Keratinocyte (primary cell): Measurements from ENCODE around the gene GPC5. TPM values are rescaled to one million over a fixed set of nuclear protein-coding genes. Genes with fewer than 3 reads are reported as not detected.

ENCODE experiments used
- DNase-seq: peaks from one replicate; pipeline ENCODE4 v3.0.0-alpha.2; 2011; ENCODE audit warnings: low read depth, missing footprints, low spot score
- FAIRE-seq: peaks from 2 replicates; lab custom pipeline; 2011; peaks lifted over from hg19 to GRCh38; lab: Jason Lieb, UNC
- H2AFZ ChIP-seq: 2 replicates; pipeline ENCODE4 v1.6.0; 2012; ENCODE audit warnings: low read length, control low read depth, inconsistent platforms; ENCODE audit not compliant: control insufficient read depth
- H3K27ac ChIP-seq: 2 replicates; pipeline ENCODE4 v1.5.1; 2011; ENCODE audit warnings: low read length; ENCODE audit not compliant: control insufficient read depth, insufficient read depth
- H3K27me3 ChIP-seq: 3 replicates; pipeline ENCODE4 v1.6.0; 2011; ENCODE audit warnings: low read length; ENCODE audit not compliant: control insufficient read depth, insufficient read depth; ENCODE audit errors: extremely low read depth
- H3K36me3 ChIP-seq, 2 experiments: 2 replicates in 1 of 2; 3 replicates in 1 of 2; pipeline ENCODE4 v1.5.1; 2011; ENCODE audit warnings: low read length in 2 of 2, mild to moderate bottlenecking in 1 of 2; ENCODE audit not compliant: control insufficient read depth in 2 of 2, insufficient read depth in 2 of 2; ENCODE audit errors: extremely low read depth in 1 of 2
- H3K4me1 ChIP-seq: 3 replicates; pipeline ENCODE4 v1.5.1; 2011; ENCODE audit warnings: low read length; ENCODE audit not compliant: control insufficient read depth, insufficient read depth; ENCODE audit errors: extremely low read depth
- H3K4me2 ChIP-seq: 3 replicates; pipeline ENCODE4 v1.6.0; 2011; ENCODE audit warnings: low read depth, low read length; ENCODE audit not compliant: control insufficient read depth, insufficient read depth; ENCODE audit errors: extremely low read depth
- H3K4me3 ChIP-seq, 3 experiments: fragments of 200-600 bp in 1 of 3; sonication (generic) in 1 of 3; 2 replicates in 2 of 3; 3 replicates in 1 of 3; pipeline ENCODE4 v1.5.1; 2011 to 2016; ENCODE audit warnings: low read length in 3 of 3, mild to moderate bottlenecking in 3 of 3, control low read depth in 2 of 3, inconsistent platforms in 1 of 3, low read depth in 1 of 3, mixed read lengths in 1 of 3, mixed run types in 1 of 3, moderate library complexity in 1 of 3; ENCODE audit not compliant: control insufficient read depth in 2 of 3, insufficient read depth in 2 of 3; ENCODE audit errors: extremely low read depth in 1 of 3
- H3K79me2 ChIP-seq: 2 replicates; pipeline ENCODE4 v1.6.0; 2012; ENCODE audit warnings: low read length; ENCODE audit not compliant: control insufficient read depth, insufficient read depth
- H3K9ac ChIP-seq: 3 replicates; pipeline ENCODE4 v1.6.0; 2011; ENCODE audit warnings: low read length; ENCODE audit not compliant: control insufficient read depth, insufficient read depth; ENCODE audit errors: extremely low read depth
- H3K9me1 ChIP-seq: 3 replicates; pipeline ENCODE4 v1.6.0; 2011; ENCODE audit warnings: low read length; ENCODE audit not compliant: control insufficient read depth, insufficient read depth; ENCODE audit errors: extremely low read depth
- H3K9me3 ChIP-seq: 2 replicates; pipeline ENCODE4 v1.5.1; 2012; ENCODE audit warnings: low read depth, low read length; ENCODE audit not compliant: control insufficient read depth
- H4K20me1 ChIP-seq: 3 replicates; pipeline ENCODE4 v1.6.0; 2011; ENCODE audit warnings: low read length; ENCODE audit not compliant: control insufficient read depth, insufficient read depth; ENCODE audit errors: extremely low read depth
- EZH2 ChIP-seq: IDR thresholded peaks from one replicate; pipeline ENCODE4 v1.6.1; 2012; ENCODE audit warnings: inconsistent platforms, mild to moderate bottlenecking, low read length, moderate library complexity
- dilution Hi-C: fragments of 300-500 bp; cut with MboI; formaldehyde crosslinking; loops from one replicate; pipeline ENCODE4 v1.7.0; 2020; ENCODE audit warnings: low sequenced_read_pairs; ENCODE audit not compliant: extremely low pct_ligation_motif_present
- polyA plus RNA-seq, 5 experiments: library from polyadenylated mRNA; depleted of rRNA in 3 of 5; stranded (reverse) in 3 of 5; stranded (forward) in 1 of 5; unstranded in 1 of 5; fragments of >200 nt; gene quantifications; 1 replicate in 1 of 5; 2 replicates in 3 of 5; 3 replicates in 1 of 5; pipeline versions ENCODE4 v1.2.1 to v1.2.3, GENCODE V29; 2011 to 2012; ENCODE audit warnings: missing spikeins in 2 of 5, low read depth in 1 of 5, low replicate concordance in 1 of 5
- TF ChIP-seq, protein P1 (sequence below), 3 experiments: IDR thresholded peaks in 1 of 3; conservative IDR thresholded peaks in 1 of 3; optimal IDR thresholded peaks in 1 of 3; 2 replicates in 2 of 3; 3 replicates in 1 of 3; pipeline versions ENCODE3 to v1.5.1; 2011; ENCODE audit warnings: low read length in 3 of 3, mild to moderate bottlenecking in 3 of 3, moderate library complexity in 2 of 3, control low read depth in 1 of 3, inconsistent platforms in 1 of 3; ENCODE audit not compliant: insufficient read depth in 2 of 3; ENCODE audit errors: extremely low read depth in 1 of 3

GPC5 gene
- polyA plus RNA-seq, 1 donor (not counting 4 experiments of a cell fraction or from before 2014, with no cell fraction given) = 0.10 TPM

DNA sequence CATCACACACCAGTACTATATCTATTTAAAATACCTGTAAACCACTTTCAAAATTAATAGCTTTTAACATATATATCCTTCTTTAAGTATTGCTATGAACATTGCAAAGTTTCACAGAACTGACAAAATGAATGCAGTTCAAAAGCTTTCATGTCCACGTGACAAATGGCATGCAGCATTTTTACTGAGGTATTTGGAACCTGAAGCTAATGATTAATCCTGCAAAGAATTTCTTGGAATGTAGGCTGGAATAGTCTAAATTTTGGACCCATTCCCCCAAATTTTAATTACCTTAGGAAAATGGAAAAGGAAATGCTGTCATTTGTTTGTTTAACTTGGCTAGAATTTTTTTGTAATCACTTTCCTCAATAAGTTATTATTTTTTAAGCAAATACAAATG is 1404.4 kb downstream of the GPC5 start:
- H3K4me2 ChIP-seq = no peak overlapping the region
- FAIRE-seq (no peak), DNase-seq (no peak)

DNA sequence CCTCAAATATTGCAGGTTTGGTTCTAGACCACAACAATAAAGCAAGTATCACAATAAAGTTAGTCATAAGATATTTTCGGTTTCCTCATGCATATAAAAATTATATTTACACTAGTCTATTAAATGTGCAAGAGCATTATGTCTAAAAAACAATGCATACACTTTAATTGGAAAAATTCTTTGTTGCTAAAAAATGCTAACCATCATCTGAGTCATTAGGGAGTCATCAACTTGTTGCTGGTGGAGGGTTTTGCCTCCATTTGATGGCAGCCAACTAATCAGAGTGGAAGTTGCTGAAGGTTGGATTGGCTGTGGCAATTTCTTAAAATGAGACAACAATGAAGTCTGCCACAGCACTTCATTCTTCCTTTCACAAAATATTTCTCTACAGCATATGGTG is 1405.9 kb downstream of the GPC5 start:
- no peak overlapping the region for H2AFZ ChIP-seq
- no peaks in the 10 kb centered on the region for H4K20me1 ChIP-seq
- TF ChIP-seq, protein P1, sequence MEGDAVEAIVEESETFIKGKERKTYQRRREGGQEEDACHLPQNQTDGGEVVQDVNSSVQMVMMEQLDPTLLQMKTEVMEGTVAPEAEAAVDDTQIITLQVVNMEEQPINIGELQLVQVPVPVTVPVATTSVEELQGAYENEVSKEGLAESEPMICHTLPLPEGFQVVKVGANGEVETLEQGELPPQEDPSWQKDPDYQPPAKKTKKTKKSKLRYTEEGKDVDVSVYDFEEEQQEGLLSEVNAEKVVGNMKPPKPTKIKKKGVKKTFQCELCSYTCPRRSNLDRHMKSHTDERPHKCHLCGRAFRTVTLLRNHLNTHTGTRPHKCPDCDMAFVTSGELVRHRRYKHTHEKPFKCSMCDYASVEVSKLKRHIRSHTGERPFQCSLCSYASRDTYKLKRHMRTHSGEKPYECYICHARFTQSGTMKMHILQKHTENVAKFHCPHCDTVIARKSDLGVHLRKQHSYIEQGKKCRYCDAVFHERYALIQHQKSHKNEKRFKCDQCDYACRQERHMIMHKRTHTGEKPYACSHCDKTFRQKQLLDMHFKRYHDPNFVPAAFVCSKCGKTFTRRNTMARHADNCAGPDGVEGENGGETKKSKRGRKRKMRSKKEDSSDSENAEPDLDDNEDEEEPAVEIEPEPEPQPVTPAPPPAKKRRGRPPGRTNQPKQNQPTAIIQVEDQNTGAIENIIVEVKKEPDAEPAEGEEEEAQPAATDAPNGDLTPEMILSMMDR (optimal IDR thresholded peaks at IDR 0.05 in 1 of 3, IDR thresholded peaks at IDR 0.05 in 1 of 3, conservative IDR thresholded peaks at IDR 0.05 in 1 of 3; ENCODE audit: extremely low read depth in 1 of 3, insufficient read depth in 2 of 3, low read length in 3 of 3) = no peak
- TF ChIP-seq EZH2 = no peak
- FAIRE-seq = peak; percentile 85
- H3K27me3 ChIP-seq = no peaks in the 10 kb centered on the region
- no peak overlapping the region for H3K27ac ChIP-seq
- H3K4me3 ChIP-seq = no peak overlapping the region
- dilution Hi-C loops = no loop called here
- H3K9ac ChIP-seq = no peak overlapping the region
- no peak for DNase-seq
- H3K36me3 ChIP-seq = no peaks in the 10 kb centered on the region
- no peaks in the 10 kb centered on the region for H3K79me2 ChIP-seq
- no peak overlapping the region for H3K4me2 ChIP-seq
- peaks cover 5% of the 10 kb centered on the region for H3K4me1 ChIP-seq
- H3K9me1 ChIP-seq = no peaks in the 10 kb centered on the region
- no peaks in the 10 kb centered on the region for H3K9me3 ChIP-seq

More for the DNA sequence above, 1404.4 kb downstream of the GPC5 start:
- Histone ChIP-seq H3K4me3 (no peak overlapping the region), H2AFZ (no peak overlapping the region), H3K27me3 (no peaks in the 10 kb centered on the region), H3K79me2 (no peaks in the 10 kb centered on the region), H3K4me1 (peaks cover 5% of the 10 kb centered on the region), H3K9ac (no peak overlapping the region), H3K36me3 (no peaks in the 10 kb centered on the region), H4K20me1 (no peaks in the 10 kb centered on the region), H3K9me1 (no peaks in the 10 kb centered on the region), H3K9me3 (no peaks in the 10 kb centered on the region), H3K27ac (no peak overlapping the region)
- TF ChIP-seq EZH2 = no peak
- TF ChIP-seq, protein P1 (optimal IDR thresholded peaks at IDR 0.05 in 1 of 3, IDR thresholded peaks at IDR 0.05 in 1 of 3, conservative IDR thresholded peaks at IDR 0.05 in 1 of 3; ENCODE audit: extremely low read depth in 1 of 3, insufficient read depth in 2 of 3, low read length in 3 of 3) = no peak
- dilution Hi-C loops = no loop called here
